GM12801 (cell line): ENCODE measurements around the gene ZNF592.

Experiments used
- TF ChIP-seq, protein P1 (sequence below): IDR thresholded peaks from one replicate; pipeline ENCODE4 v1.5.1; 2011; ENCODE audit warnings: control low read depth; ENCODE audit not compliant: insufficient read length; ENCODE audit errors: extremely low read depth

The ZNF592 gene

DNA sequence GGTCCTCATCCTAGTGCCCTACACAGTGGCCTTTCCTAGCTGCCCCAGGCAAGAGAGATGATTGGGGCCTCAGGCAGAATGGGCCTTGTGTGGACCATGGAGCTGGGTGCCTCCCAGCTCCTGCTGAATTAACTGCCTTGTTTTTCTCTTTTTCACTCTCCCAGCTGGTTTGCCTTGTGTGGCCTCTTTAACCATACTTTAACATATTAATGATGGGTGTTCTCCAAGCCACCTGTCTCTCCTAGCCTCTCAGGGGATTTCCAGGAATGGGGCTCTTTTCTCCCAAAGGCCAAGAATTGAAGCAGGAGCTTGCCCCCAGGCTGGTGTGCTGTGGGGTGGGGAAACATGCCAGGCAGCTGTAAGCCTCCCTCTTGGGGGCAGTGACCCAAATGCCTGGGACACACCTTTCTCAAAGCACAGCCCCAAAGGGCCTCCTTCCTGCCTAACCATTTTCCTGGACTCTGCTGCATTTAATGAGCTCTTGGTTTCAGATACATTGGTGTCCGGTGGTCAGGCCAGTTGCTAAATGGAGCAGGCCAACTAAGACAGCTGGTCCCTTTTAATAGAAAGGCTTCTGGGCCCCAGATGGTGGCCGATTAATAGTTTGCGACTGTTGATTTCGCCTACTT is 74.4 kb downstream of the ZNF592 start:
- TF ChIP-seq, protein P1, sequence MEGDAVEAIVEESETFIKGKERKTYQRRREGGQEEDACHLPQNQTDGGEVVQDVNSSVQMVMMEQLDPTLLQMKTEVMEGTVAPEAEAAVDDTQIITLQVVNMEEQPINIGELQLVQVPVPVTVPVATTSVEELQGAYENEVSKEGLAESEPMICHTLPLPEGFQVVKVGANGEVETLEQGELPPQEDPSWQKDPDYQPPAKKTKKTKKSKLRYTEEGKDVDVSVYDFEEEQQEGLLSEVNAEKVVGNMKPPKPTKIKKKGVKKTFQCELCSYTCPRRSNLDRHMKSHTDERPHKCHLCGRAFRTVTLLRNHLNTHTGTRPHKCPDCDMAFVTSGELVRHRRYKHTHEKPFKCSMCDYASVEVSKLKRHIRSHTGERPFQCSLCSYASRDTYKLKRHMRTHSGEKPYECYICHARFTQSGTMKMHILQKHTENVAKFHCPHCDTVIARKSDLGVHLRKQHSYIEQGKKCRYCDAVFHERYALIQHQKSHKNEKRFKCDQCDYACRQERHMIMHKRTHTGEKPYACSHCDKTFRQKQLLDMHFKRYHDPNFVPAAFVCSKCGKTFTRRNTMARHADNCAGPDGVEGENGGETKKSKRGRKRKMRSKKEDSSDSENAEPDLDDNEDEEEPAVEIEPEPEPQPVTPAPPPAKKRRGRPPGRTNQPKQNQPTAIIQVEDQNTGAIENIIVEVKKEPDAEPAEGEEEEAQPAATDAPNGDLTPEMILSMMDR, result no peak

DNA sequence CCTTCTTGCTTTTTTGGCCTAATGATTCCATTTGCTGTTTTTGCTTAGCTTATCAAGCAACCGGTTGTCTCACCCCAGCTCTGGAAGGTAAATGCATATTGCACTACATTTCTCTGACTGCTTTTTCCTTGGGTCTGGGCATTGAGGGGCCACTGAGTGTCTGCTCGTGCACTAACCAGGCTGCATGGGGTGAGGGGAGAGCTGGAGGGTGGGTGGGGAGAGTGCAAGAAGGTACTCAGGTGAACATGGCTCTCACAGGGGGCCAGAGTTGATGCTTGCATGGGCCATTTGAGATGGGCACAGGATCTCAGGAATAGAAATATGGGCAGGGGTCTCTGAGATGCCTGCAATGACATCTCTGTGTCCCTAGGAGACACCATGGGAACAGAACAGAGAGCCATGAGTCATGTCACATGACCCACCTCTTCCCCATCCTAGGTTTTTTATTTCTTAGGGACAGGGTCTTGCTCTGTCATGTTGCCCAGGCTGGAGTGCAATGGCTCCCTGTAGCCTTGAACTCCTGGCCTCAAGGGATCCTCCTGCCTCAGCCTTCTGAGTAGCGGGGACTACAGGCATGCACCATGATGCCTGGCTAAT is 75.0 kb downstream of the ZNF592 start:
- TF ChIP-seq, protein P1, result no peak

DNA sequence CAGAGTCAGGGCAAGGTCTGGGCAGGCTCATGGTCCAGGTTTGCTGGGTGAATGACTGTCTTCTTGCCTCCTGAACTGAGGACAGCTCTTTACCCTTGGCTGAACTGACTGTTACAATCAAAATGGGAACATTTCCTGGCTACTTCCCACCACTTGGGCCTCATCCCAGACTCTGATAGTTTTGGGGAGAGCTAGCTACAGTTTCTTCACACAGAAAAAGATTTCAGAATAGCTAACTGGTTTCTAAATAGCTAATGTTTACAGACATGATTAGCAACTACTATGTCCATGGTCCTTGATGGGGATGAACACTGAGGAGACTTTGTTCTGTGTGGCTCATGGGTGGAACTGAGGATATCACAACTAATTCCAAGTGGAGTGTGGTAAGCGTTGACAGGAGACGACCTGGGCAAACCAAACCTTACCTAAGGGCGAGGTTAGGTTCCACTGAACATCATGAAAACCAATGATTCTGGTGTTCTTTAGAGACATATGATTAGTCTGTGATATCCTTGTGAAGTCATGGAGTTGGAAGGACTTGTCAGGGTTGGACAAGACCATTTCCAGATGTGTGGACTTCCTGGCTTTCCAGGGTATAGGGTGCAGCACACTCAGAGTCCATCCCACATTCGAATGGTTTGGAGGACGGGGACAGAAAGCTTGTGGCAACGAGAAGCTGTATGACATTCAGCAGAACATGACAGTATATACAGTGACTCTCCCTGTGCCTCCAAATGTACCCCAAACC is 76.0 kb downstream of the ZNF592 start:
- TF ChIP-seq, protein P1, result no peak

DNA sequence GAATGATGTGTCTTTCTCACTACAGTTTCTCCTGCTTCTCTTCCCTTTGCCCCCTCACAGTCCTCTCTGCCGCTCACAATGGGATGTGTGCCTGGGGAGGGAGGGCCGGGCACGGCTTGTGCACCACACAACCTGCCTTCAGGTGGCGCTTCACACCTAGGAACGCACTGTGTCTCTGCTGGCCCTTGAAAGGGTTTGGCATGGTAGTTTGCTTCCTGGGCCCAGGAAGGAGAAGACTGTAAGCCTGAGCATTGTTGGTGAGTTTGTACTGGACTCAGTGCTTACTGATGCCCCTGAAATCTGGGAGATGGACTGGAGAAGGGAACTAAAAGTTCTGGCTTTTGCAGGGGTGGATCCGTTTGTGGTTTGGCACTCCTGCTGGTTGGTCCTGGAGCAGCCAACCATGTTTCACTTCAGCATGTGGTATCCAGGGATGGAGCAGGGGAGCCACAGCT is 78.0 kb downstream of the ZNF592 start:
- TF ChIP-seq, protein P1, result no peak

DNA sequence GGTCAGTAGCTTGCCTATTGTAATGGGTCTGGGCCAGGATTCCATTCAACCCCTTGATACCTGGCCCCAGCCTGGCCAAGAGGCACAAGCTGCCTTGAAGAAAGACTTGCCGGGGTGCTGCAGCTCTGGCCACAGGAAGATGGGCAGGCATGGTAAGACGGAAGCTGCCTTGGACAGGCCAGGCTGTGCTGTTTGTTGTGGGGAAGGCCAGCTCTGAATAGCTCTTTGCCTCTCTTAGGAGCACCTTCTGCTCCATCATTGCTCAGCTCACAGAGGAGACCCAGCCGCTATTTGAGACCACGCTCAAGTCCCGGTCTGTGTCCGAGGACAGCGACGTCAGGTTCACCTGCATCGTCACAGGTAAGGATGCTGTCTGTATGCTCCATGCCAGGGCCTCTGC is 78.9 kb downstream of the ZNF592 start:
- TF ChIP-seq, protein P1, result no peak

DNA sequence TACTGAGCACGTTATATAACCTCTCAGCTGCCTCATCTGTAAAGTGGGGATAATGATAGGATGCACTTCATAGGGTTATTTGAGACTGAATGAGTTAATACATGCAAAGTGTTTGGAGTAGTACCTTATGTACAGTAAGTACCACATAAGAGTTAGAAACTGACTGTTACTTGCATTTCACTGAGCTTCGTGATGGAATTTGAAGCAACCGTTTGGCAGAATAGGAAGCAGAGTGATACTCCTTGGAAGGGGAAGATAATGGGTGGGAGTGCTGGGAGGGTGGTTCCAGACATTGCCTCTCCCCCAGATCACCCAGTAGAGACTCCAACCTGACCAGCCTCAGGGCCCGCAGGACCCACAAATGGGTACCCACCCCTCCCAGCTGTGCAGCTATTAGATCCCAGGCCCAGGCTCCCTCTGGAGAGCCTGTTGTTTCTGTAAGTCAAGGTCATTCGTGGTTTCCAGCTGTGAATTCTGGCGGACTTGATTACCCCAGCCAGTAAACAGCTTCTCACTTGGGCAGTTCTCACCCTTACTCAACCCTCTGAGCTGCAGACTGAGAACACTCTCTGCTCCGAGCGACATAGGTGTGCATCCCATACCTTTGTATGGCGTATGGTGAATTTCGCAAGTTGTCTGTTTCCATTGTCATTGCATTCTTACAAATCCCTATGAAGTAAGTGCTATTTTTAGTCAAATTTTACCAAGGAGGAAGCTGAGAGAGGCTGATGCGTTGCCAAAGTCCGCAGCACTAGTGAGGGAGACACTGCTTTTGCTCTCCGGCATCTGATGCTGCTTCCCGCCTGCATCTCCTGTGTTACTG is 79.9 kb downstream of the ZNF592 start:
- TF ChIP-seq, protein P1, result no peak

DNA sequence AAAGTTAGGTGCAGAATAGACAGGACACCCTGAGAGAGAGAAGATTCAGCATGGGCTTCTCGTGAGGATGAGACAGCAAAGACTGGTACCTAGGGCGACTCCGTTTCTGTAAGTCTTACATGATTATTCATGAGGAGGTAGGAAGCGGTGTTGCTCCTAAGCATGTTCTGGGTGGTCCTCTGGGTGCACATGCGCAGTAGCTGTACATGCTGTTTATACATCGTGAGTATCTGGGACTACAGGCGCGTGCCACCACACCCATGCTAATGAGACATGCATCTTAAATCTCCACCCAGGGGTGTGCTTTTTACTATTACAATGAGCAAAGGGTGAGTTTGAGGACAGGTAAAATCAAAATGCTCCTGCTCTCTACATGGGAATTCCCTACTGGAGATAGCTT is 81.0 kb downstream of the ZNF592 start:
- TF ChIP-seq, protein P1, result no peak
